GM21526 (cell line): ENCODE results near the gene PRDM16.

Experiments used
- ATAC-seq: cut with Tn5 transposase; IDR thresholded peaks from one replicate; pipeline ENCODE4 v1.9.1; 2021; ENCODE audit warnings: moderate library complexity; ENCODE audit not compliant: unreplicated experiment, low FRiP score

The PRDM16 gene

GRCh38 chr1:3457910-3458883, 389.2 kb downstream of the PRDM16 start:
- ATAC-seq: no peak

GRCh38 chr1:3459051-3459908, 390.3 kb downstream of the PRDM16 start:
- ATAC-seq: no peak

GRCh38 chr1:3459940-3460671, 391.1 kb downstream of the PRDM16 start:
- no peak for ATAC-seq

GRCh38 chr1:3460672-3461131, 391.7 kb downstream of the PRDM16 start:
- no peak for ATAC-seq

GRCh38 chr1:3461238-3461933, 392.4 kb downstream of the PRDM16 start:
- no peak for ATAC-seq

- no peak for ATAC-seq
Observed at GRCh38 chr1:3461934-3462275, 392.9 kb downstream of the PRDM16 start.

GRCh38 chr1:3462356-3463012, 393.5 kb downstream of the PRDM16 start:
- no peak for ATAC-seq

- ATAC-seq: no peak
Observed at GRCh38 chr1:3463013-3463385, 394.0 kb downstream of the PRDM16 start.

- no peak for ATAC-seq
Observed at GRCh38 chr1:3463408-3463863, 394.4 kb downstream of the PRDM16 start.

GRCh38 chr1:3463891-3464648, 395.1 kb downstream of the PRDM16 start:
- no peak for ATAC-seq

GRCh38 chr1:3464649-3465025, 395.6 kb downstream of the PRDM16 start:
- no peak for ATAC-seq

GRCh38 chr1:3465091-3465934, 396.3 kb downstream of the PRDM16 start:
- ATAC-seq: no peak

- ATAC-seq: no peak
Observed at GRCh38 chr1:3465935-3466321, 396.9 kb downstream of the PRDM16 start.

GRCh38 chr1:3466366-3467075, 397.5 kb downstream of the PRDM16 start:
- ATAC-seq: no peak

GRCh38 chr1:3467096-3468036, 398.4 kb downstream of the PRDM16 start:
- no peak for ATAC-seq
